ENCODE results near the gene TYK2. TPM values are rescaled to one million over a fixed set of nuclear protein-coding genes. Genes with fewer than 3 reads are reported as not detected.

TYK2 gene
- total and polyA plus RNA-seq, 2 of the 13 experiments (the other 11 are each of a cell fraction or from before 2014, with no cell fraction given): 38.8 to 60.1 TPM

DNA sequence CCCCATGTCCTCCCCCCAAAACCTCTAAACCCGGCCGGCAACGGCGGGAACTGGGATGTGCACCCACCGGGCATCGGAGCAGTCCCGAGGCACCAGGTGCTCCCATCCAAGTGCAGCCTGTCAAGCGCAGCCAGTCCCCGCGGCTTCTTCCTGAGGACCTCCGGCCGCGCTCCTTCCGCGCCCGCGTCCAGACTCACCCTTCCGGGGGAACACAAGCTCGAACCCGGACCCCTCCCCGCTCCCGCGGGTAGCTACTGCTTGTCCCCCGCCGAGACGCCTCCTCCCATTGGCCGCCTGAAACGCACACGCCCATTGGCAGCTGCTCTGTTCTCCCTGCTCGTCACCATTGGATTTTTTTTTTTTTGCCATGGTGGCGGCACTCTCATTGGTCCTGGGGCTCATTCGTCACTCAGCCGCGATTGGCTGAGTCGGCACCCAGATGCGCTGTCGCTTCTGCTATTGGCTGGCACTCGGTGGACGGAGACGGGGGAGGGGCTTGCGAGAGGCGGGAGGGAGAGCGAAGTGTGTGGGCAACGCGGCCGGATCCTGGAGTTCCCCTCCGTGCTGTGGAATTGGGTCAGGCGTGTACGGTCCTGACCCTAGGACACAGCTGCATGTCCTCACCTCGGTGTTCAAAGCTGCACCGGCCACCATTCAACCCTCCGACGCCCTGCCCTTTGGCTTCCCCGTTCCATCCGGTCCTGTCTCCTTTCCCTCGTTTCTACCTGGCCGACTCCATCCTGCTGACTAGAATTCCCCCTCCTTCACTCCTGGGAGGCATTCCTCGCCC, at the start of gene TYK2 (continued):
- TF ChIP-seq ZBTB20 (CRISPR knock-in tag; IDR thresholded peaks at IDR 0.05; ENCODE audit: borderline replicate concordance, low read depth) (no peak), ZNF329 (CRISPR knock-in tag; IDR thresholded peaks at IDR 0.05; ENCODE audit: low read depth) (no peak; the same call in 1 of the 2 replicates), AHR (CRISPR knock-in tag; IDR thresholded peaks at IDR 0.05) (no peak), PCBP1 (IDR thresholded peaks at IDR 0.05; ENCODE audit: borderline replicate concordance, low read depth, low read length) (0 out of 2 replicates have a peak, but pooled peaks have one; percentile 85), ZNF333 (CRISPR knock-in tag; IDR thresholded peaks at IDR 0.05; ENCODE audit: borderline replicate concordance) (no peak), ZNF572 (CRISPR knock-in tag; IDR thresholded peaks at IDR 0.05) (0 out of 2 replicates have a peak, but pooled peaks have one; percentile 14), ZNF777 (CRISPR knock-in tag; IDR thresholded peaks at IDR 0.05) (peak; percentile 36; the same call in 1 of the 2 replicates), ZNF296 (CRISPR knock-in tag; conservative IDR thresholded peaks at IDR 0.05) (no peak), TARDBP (CRISPR knock-in tag; IDR thresholded peaks at IDR 0.05) (no peak; the same call in 1 of the 2 replicates), ZNF350 (CRISPR knock-in tag; IDR thresholded peaks at IDR 0.05; ENCODE audit: borderline replicate concordance, low read depth) (no peak; the same call in 1 of the 2 replicates), HDAC6 (IDR thresholded peaks at IDR 0.05; ENCODE audit: low read depth, low read length) (no peak), KLF9 (CRISPR knock-in tag; IDR thresholded peaks at IDR 0.05; ENCODE audit: low read depth) (0 out of 2 replicates have a peak, but pooled peaks have one; percentile 27), GABPA (IDR thresholded peaks at IDR 0.05; ENCODE audit: low read depth, low read length) (peak; percentile 49), GABPA (CRISPR knock-in tag; IDR thresholded peaks at IDR 0.05; ENCODE audit: low read depth) (peak; percentile 82), ZNF749 (CRISPR knock-in tag; IDR thresholded peaks at IDR 0.05; ENCODE audit: borderline replicate concordance) (no peak), TP53 (CRISPR knock-in tag; conservative IDR thresholded peaks at IDR 0.05) (no peak)
- TF ChIP-seq, protein P1, sequence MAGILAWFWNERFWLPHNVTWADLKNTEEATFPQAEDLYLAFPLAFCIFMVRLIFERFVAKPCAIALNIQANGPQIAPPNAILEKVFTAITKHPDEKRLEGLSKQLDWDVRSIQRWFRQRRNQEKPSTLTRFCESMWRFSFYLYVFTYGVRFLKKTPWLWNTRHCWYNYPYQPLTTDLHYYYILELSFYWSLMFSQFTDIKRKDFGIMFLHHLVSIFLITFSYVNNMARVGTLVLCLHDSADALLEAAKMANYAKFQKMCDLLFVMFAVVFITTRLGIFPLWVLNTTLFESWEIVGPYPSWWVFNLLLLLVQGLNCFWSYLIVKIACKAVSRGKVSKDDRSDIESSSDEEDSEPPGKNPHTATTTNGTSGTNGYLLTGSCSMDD (CRISPR knock-in tag; IDR thresholded peaks at IDR 0.05): no peak
- TF ChIP-seq, protein P2, sequence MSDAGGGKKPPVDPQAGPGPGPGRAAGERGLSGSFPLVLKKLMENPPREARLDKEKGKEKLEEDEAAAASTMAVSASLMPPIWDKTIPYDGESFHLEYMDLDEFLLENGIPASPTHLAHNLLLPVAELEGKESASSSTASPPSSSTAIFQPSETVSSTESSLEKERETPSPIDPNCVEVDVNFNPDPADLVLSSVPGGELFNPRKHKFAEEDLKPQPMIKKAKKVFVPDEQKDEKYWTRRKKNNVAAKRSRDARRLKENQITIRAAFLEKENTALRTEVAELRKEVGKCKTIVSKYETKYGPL (CRISPR knock-in tag; IDR thresholded peaks at IDR 0.05): no peak
- TF ChIP-seq, protein P3, sequence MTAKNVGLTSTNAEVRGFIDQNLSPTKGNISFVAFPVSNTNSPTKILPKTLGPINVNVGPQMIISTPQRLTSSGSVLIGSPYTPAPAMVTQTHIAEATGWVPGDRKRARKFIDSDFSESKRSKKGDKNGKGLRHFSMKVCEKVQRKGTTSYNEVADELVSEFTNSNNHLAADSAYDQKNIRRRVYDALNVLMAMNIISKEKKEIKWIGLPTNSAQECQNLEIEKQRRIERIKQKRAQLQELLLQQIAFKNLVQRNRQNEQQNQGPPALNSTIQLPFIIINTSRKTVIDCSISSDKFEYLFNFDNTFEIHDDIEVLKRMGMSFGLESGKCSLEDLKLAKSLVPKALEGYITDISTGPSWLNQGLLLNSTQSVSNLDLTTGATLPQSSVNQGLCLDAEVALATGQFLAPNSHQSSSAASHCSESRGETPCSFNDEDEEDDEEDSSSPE (CRISPR knock-in tag; IDR thresholded peaks at IDR 0.05): peak; percentile 92
- TF ChIP-seq, protein P4, sequence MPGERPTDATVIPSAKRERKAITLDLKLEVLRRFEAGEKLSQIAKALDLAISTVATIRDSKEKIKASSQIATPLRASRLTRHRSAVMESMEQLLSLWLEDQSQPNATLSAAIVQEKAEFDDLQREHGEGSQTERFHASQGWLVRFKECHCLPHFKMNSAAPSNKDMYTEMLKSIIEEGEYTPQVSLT (CRISPR knock-in tag; IDR thresholded peaks at IDR 0.05; ENCODE audit: borderline replicate concordance, low read depth): no peak
- TF ChIP-seq, protein P5, sequence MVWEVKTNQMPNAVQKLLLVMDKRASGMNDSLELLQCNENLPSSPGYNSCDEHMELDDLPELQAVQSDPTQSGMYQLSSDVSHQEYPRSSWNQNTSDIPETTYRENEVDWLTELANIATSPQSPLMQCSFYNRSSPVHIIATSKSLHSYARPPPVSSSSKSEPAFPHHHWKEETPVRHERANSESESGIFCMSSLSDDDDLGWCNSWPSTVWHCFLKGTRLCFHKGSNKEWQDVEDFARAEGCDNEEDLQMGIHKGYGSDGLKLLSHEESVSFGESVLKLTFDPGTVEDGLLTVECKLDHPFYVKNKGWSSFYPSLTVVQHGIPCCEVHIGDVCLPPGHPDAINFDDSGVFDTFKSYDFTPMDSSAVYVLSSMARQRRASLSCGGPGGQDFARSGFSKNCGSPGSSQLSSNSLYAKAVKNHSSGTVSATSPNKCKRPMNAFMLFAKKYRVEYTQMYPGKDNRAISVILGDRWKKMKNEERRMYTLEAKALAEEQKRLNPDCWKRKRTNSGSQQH (CRISPR knock-in tag; IDR thresholded peaks at IDR 0.05; ENCODE audit: low read depth): no peak; the same call in 1 of the 2 replicates
- TF ChIP-seq, protein P6, sequence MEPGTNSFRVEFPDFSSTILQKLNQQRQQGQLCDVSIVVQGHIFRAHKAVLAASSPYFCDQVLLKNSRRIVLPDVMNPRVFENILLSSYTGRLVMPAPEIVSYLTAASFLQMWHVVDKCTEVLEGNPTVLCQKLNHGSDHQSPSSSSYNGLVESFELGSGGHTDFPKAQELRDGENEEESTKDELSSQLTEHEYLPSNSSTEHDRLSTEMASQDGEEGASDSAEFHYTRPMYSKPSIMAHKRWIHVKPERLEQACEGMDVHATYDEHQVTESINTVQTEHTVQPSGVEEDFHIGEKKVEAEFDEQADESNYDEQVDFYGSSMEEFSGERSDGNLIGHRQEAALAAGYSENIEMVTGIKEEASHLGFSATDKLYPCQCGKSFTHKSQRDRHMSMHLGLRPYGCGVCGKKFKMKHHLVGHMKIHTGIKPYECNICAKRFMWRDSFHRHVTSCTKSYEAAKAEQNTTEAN (CRISPR knock-in tag; conservative IDR thresholded peaks at IDR 0.05): no peak; the same call in 1 of the 2 replicates
